HG03139 (cell line): Measurements from ENCODE around the gene TUBG1.
"Not testable (repeated sequence)": the region's sequence is repeated elsewhere in the genome, so short reads cannot be mapped to it uniquely, and the experiment has no call there.

Experiments used
- ATAC-seq: cut with Tn5 transposase; IDR thresholded peaks from one replicate; pipeline ENCODE4 v1.9.1; 2021; ENCODE audit not compliant: unreplicated experiment

Gene TUBG1

DNA sequence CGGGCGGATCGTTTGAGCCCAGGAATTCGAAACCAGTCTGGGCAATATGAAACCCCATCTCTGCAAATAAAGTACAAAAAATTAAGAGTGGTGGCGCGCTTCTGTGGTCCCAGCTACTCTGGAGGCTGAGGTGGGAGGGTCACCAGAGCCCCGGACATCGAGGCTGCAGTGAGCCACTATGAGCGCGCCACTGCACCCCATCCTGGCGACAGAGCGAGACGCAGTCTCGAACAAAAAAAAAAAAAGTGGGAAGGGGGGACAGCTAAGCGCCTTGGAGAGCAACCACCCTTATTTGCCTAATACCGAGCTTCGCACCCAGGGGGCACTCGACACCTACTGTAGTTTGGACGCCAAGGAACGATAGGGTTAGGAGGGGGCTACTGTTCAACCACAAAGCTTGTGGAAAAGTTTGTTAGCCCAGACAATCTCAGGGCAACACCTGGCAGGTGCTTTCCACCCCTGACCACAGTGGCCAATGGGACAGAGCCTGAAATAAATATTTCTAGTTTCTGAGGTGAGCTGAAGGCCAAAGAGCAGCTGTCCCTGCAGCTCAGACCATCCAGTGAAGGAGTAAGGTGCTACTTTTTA, 31.1 kb upstream of the TUBG1 start:
- no peak for ATAC-seq

DNA sequence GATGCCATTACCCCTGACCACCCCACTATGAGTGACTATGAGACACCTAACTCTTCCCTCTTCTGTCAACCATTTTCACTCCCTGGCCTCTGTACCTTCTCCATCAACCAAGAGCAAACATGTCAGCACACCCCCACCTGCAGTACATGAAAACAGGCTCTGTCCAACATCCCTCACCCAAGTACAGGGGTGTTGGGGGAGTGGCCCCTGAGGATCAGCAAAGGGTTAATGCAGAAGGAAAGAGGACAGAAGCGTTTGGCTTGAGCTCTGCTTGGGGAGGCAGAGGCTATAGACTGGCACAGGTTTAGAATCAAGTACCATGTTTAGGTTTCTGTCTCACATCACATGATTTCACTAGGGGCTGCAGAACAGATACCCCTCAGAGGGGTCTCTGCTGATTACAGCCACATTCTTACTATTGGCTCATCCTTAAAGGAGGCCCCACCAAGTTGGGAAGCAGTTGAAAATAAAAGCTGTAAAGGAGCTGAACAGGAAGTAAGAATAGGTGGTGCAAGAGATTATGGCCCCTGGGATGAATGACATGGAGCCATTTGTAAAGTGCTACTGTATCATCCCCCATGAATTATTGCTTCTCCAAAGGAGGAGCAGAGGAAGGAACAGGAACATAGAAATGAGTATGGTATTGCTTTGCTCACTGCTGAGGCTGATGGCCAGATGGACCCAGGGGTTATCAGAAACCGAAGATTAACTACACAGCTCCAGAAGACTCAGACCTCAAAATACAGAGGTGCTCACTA, 29.5 kb upstream of the TUBG1 start:
- ATAC-seq = no peak

GRCh38 chr17:42581744-42582270, 27.7 kb upstream of the TUBG1 start:
- ATAC-seq = no peak

DNA sequence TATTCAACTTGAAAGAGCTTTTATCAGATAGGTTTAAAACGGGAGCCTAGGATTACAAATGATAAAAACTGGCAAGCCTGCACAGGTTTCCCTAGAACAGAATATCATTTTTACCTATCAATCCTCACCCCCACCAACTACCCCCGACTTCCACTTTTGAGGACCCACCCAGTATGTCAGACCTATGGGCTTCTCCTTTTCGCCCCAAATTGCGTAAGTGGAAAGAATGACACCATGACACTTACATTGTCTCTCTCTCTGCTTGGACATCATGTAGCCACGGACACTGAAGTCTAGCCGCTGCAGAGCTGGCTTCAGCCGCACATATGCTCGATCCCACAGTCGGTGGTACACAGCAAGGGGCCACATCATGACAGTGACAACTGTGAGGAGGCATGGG, 24.6 kb upstream of the TUBG1 start:
- ATAC-seq = no peak

- ATAC-seq = no peak
Observed at GRCh38 chr17:42585353-42585752, 24.1 kb upstream of the TUBG1 start.

GRCh38 chr17:42586514-42587230, 22.8 kb upstream of the TUBG1 start:
- ATAC-seq = no peak

DNA sequence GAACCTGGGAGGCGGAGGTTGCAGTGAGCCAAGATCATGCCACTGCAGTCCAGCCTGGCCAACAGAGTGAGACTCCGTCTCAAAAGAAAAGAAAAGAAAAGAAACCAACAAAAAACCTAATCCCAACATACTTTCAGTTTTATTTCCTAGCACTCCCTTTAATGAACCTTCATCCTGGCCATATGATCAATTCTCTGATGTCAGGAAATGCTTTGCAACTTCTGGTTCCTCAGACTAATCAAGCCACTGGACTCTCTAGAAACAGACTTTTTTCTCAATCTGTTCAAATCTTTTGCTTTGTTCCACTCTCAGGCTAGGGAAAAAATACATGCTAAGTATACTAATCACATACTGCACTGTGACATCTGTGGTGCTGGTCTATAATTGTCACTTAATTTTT, 18.6 kb upstream of the TUBG1 start:
- ATAC-seq = no peak

DNA sequence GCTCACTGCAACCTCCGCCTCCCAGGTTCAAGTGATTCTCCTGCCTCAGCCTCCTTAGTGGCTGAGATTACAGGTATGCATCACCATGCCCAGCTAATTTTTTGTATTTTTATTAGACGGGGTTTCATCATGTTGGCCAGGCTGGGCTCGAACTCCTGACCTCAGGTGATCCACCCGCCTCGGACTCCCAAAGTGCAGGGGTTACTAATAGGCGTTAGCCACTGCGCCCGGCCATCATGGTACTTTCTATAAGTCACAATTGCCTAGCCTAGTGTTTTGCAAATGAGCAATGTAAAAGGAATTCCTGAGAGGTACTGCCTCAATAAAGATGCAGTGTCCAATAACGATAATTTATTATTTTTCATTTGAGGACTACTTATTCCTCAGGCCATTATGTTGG, 18.1 kb upstream of the TUBG1 start:
- no peak for ATAC-seq

DNA sequence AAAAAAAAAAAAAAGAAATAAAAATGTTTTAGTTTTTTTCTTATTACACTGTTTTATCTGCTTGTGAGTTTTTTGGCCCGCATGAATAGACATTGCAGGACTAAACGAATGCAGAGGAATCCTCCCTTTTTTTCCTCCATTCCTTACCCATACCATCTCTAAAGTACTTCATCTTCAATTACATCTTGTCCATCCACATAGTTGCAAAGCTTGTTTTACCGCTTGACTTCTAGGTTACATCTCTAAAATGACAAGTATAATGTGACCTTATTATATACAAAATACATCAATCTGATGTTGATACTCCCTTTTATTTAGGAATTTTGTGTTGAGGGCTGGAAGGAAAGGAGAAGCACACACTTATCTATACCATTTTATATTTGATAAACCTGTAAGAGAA, 13.1 kb upstream of the TUBG1 start:
- ATAC-seq = no peak

DNA sequence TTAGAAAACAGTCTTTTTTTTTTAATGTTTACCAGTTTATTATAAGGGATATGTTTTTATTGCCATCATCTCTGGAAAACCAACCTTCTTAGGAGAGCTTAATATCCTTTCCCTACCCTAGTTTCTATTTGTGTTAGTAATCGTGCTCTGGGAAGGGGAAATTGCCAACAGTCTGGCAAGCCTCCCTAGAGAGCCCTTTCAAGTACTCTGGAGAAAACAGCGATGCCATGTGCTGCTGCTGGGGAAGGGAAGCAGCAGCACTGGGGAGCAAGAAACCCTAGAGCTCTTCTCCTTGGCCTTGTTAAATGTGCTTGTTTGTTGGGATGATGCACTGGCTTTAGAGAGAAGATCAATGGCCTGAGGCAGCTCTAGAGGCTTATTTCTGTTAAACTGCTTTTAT, 10.6 kb upstream of the TUBG1 start:
- no peak for ATAC-seq

- no peak for ATAC-seq
Observed at GRCh38 chr17:42603318-42603717, 6.2 kb upstream of the TUBG1 start.

DNA sequence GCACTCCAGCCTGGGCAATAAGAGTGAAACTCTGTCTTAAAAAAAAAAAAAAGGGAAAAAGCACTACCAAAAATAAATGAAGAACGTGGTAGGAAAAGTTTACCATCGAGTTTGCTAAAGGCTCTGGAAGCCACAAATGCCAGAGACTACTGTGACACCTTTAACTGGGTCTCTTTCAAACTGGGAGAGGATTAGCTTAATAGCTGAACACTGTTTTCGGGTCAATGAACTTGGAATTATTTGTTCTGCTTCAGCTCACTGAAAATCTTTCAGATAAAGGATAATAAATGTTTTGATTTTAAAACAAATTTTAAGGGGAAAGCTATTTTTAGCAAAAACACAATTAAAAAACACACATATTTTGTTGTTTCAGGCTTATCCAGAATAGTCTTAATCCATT, 1.7 kb upstream of the TUBG1 start:
- no peak for ATAC-seq

DNA sequence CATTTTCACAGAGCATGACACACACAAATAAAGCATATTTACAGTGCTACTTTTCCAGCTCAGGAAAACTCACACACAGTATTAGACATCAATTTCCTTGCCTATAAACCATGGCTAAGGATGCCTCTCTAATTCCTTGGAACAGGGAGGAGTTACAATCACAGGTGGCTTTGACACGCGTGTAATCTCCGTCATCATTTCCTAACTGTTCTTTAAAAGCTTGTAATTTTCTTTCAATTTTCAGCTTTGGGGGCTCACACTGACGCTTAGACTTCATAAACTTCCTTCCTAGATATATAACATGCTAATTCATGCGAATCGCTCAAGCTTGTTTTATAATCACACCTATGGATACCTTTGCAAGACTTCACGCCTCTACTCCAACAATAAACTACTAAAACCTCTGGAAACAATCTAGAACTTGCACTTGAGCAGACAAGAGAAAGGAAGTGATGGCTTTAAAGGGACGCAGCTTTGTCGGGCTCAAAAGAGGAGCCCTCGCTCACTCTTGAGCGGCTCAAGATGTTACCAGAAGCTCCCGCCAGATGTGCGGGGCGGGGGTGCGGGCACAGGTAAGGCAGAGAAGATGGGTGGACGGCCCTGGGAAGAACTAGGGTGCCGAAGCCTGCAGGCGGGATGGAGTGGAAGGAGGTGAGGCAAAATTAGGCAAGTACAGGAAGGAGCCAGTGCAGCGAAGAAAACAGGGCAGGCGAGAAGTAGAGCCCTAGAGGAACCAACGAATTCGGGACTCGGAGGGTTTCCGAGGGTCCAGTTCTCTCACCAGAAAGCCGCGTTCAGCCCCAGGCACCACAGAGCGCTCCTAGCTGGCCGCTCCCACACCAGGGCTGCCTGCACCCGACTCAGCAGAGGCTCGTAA, 940 bp upstream of the TUBG1 start:
- ATAC-seq = peak; percentile 24

GRCh38 chr17:42609814-42610801, 625 bp downstream of the TUBG1 start:
- not testable (repeated sequence) for ATAC-seq

GRCh38 chr17:42612013-42612412, 2.5 kb downstream of the TUBG1 start:
- no peak for ATAC-seq

GRCh38 chr17:42613699-42614295, 4.3 kb downstream of the TUBG1 start:
- no peak for ATAC-seq

DNA sequence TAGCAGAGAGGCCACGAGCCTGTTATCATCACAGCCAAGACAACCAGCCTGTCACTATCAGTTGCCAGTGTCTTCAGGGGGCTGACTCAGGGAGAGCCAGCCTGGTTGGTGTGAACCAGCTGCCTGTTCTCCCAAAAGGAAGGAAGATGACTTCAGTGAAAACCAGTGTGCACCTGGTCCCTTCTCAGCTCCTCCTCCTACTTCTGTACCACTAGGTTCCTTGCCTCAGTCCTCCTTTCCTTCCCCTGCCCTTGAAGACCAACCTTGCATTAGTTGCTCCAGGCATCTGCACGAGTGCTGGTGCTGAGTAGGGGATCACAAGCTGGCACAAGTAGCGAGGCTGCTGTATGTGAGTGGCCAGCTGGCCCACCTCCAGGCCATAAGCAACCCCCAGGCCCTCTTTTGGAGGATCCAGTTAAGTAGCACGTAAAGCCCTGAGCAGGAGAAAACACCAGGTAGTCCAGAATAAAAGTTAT, 8.5 kb downstream of the TUBG1 start:
- no peak for ATAC-seq

DNA sequence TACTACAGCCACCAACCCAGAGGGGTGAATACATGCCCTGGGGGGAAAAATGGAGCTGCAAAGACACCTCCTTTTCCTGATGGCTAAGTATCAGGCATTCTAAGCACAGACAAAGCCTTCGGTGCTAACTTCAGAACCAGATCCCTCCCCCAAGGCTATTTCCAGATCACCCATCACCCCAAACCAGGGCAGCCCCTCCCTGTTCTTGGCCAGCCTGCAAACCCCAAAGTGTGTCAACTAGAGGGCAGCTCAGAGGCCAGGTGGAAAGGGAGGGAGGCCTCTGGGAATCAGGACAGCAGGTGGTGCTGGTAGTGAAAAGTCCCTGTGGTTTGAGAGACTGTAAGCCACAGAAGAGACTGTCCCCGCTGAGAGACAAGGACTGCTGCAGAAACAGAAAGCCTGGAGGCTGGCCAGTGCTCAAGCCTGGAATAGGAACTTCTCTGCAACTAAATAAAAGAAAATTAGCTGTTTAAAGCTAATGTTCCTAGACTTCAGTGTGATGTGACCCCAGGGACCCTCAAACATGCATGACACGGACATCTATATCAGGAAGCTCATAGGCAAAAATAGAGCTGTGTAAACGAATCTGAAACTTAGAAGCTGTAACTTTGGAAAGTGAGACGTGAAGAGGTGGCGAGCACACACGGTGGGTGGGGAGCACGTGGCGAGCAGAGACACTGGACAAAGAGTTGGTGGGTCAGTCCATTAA, 9.1 kb downstream of the TUBG1 start:
- peak; percentile 66 for ATAC-seq

- ATAC-seq = not testable (repeated sequence)
Observed at GRCh38 chr17:42621987-42622386, 12.5 kb downstream of the TUBG1 start.
